Immature natural killer cell (primary cell): ENCODE measurements around the gene CLEC19A. TPM values are rescaled to one million over a fixed set of nuclear protein-coding genes. Genes with fewer than 3 reads are reported as not detected.

ENCODE experiments used
- DNase-seq, 3 donors: peaks; one replicate each; pipeline ENCODE4 v3.0.0; 2022; ENCODE audit warnings: mixed read lengths in 1 of 3
- H3K27ac Mint-ChIP-seq, 6 donors: one replicate each; pipeline ENCODE4 v1.8.0; 2020; ENCODE audit warnings: mixed read lengths in 6 of 6, mild to moderate bottlenecking in 5 of 6, inconsistent platforms in 4 of 6, moderate library complexity in 3 of 6
- H3K27me3 Mint-ChIP-seq, 3 donors: one replicate each; pipeline ENCODE4 v1.8.0; 2020 to 2021; ENCODE audit warnings: low read depth in 3 of 3, mild to moderate bottlenecking in 3 of 3, mixed read lengths in 3 of 3, moderate library complexity in 3 of 3, inconsistent platforms in 1 of 3
- H3K36me3 Mint-ChIP-seq, 3 donors: one replicate each; pipeline ENCODE4 v1.8.0; 2020; ENCODE audit warnings: mixed read lengths in 3 of 3, inconsistent platforms in 2 of 3, mild to moderate bottlenecking in 2 of 3
- H3K4me1 Mint-ChIP-seq, 2 donors: one replicate each; pipeline ENCODE4 v1.8.0; 2020; ENCODE audit warnings: inconsistent platforms in 2 of 2, mild to moderate bottlenecking in 2 of 2, mixed read lengths in 2 of 2, moderate library complexity in 1 of 2
- H3K4me3 Mint-ChIP-seq, 5 donors: one replicate each; pipeline ENCODE4 v1.8.0; 2020; ENCODE audit warnings: mild to moderate bottlenecking in 5 of 5, mixed read lengths in 5 of 5, inconsistent platforms in 3 of 5, moderate library complexity in 3 of 5
- H3K9me3 Mint-ChIP-seq, 6 donors: one replicate each; pipeline ENCODE4 v1.8.0; 2020; ENCODE audit warnings: mild to moderate bottlenecking in 6 of 6, mixed read lengths in 6 of 6, inconsistent platforms in 4 of 6, moderate library complexity in 3 of 6
- polyA plus RNA-seq, 3 donors: library from polyadenylated mRNA; unstranded; fragments of 300-500 nt; fragmentation: Illumina TruSeq; gene quantifications; one replicate each; pipeline ENCODE4 v1.2.3, GENCODE V29; 2021

The CLEC19A gene
- polyA plus RNA-seq, 3 donors from 2014 or later: not detected

- Mint-ChIP-seq H3K9me3 (no peaks in the 10 kb centered on the region), H3K4me3 (no peak overlapping the region), H3K27me3 (peaks cover 0 to 2% (median 0%) of the 10 kb centered on the region in 3 donors), H3K36me3 (no peaks in the 10 kb centered on the region), H3K4me1 (no peaks in the 10 kb centered on the region), H3K27ac (no peak overlapping the region)
- no peak for DNase-seq
These were observed 68.8 kb downstream of the CLEC19A start for GRCh38 chr16:19354371-19354770.

- no peaks in the 10 kb centered on the region for H3K9me3 Mint-ChIP-seq
- no peak for DNase-seq
- H3K27ac Mint-ChIP-seq: no peak overlapping the region
- H3K4me3 Mint-ChIP-seq: no peak overlapping the region
- H3K36me3 Mint-ChIP-seq: no peaks in the 10 kb centered on the region
- H3K4me1 Mint-ChIP-seq: no peaks in the 10 kb centered on the region
- H3K27me3 Mint-ChIP-seq: no peaks in the 10 kb centered on the region
These were observed 70.8 kb downstream of the CLEC19A start for GRCh38 chr16:19356024-19356952.

GRCh38 chr16:19359556-19359955 lies 74.0 kb downstream of the CLEC19A start:
- Mint-ChIP-seq H3K36me3 (no peaks in the 10 kb centered on the region), H3K4me1 (no peaks in the 10 kb centered on the region), H3K27me3 (peaks cover 0 to 2% (median 0%) of the 10 kb centered on the region in 3 donors), H3K9me3 (no peaks in the 10 kb centered on the region), H3K4me3 (no peak overlapping the region), H3K27ac (no peak overlapping the region)
- no peak for DNase-seq

Other genes starting within 250 kb of the CLEC19A start
- 10 to 100 TPM; 14.3 to 16.6 (median 14.8) TPM for gene COQ7, start 218.1 kb upstream of the CLEC19A start, polyA plus RNA-seq
- under 1 TPM in 2 of 3 donors, not detected in 1; 0.59 to 0.90 TPM for gene ITPRIPL2, start 171.8 kb upstream of the CLEC19A start, polyA plus RNA-seq
- gene SYT17, start 117.5 kb upstream of the CLEC19A start, polyA plus RNA-seq: not detected
- gene TMC5, start 132.2 kb downstream of the CLEC19A start, polyA plus RNA-seq: not detected
- 10 to 100 TPM; 42.8 to 61.5 (median 46.6) TPM for gene GDE1, start 236.4 kb downstream of the CLEC19A start, polyA plus RNA-seq
- gene CCP110, start 238.2 kb downstream of the CLEC19A start, polyA plus RNA-seq: 10 to 100 TPM in 1 of 3 donors, 1 to 10 TPM in 2; 7.5 to 10.1 (median 9.4) TPM